ENCODE measurements around the gene MEDAG. TPM values are rescaled to one million over a fixed set of nuclear protein-coding genes. Genes with fewer than 3 reads are reported as not detected.

The MEDAG gene
- total RNA-seq, 6 donors from 2014 or later, result 1.4 to 12.1 (median 5.1) TPM; not detected in 1

GRCh38 chr13:30861836-30862467 lies 44.1 kb upstream of the MEDAG start:
- peaks cover 0 to 5% (median 2%) of the 10 kb centered on the region in 4 donors for H3K4me1 ChIP-seq
- H3K4me3 ChIP-seq, result no peak overlapping the region
- no peaks in the 10 kb centered on the region for H3K27me3 ChIP-seq
- ATAC-seq (ENCODE audit: low FRiP score in 2 of 2), result no peak
- no peaks in the 10 kb centered on the region for H3K36me3 ChIP-seq
- no peak overlapping the region for H3K27ac ChIP-seq
- no peak for TF ChIP-seq CTCF (IDR thresholded peaks at IDR 0.05)
- H3K9me3 ChIP-seq, result peaks cover 0 to 2% (median 0%) of the 10 kb centered on the region in 4 donors
- 98 to 99% methylated on average over 7 of the region's 7 CpGs for whole genome bisulfite sequencing, 2 donors
- no peak for DNase-seq

- Histone ChIP-seq H3K36me3 (no peaks in the 10 kb centered on the region), H3K27me3 (no peaks in the 10 kb centered on the region), H3K4me1 (peaks cover 0 to 5% (median 2%) of the 10 kb centered on the region in 4 donors), H3K9me3 (peaks cover 0 to 2% (median 0%) of the 10 kb centered on the region in 4 donors), H3K4me3 (no peak overlapping the region), H3K27ac (no peak overlapping the region)
- peak; percentile 36 to 74 for DNase-seq
- ATAC-seq (ENCODE audit: low FRiP score in 2 of 2), result peak in 1 of 2 donors; percentile 4
- TF ChIP-seq CTCF (IDR thresholded peaks at IDR 0.05) (no peak), EP300 (IDR thresholded peaks at IDR 0.05) (no peak), POLR2A (IDR thresholded peaks at IDR 0.05) (no peak), POLR2AphosphoS5 (IDR thresholded peaks at IDR 0.05) (no peak)
- WGBS, 2 donors, result 38 to 68% methylated on average over 10 to 17 of the region's 17 CpGs
These were observed 43.4 kb upstream of the MEDAG start for GRCh38 chr13:30862707-30863106.

GRCh38 chr13:30863231-30863630 lies 42.8 kb upstream of the MEDAG start:
- ATAC-seq (ENCODE audit: low FRiP score in 2 of 2) (no peak), DNase-seq (no peak)
- Histone ChIP-seq H3K27ac (no peak overlapping the region), H3K27me3 (no peaks in the 10 kb centered on the region), H3K4me1 (peaks cover 0 to 5% (median 2%) of the 10 kb centered on the region in 4 donors), H3K36me3 (no peaks in the 10 kb centered on the region), H3K4me3 (no peak overlapping the region), H3K9me3 (peaks cover 0 to 2% (median 0%) of the 10 kb centered on the region in 4 donors)
- TF ChIP-seq POLR2AphosphoS5 (IDR thresholded peaks at IDR 0.05) (no peak), POLR2A (IDR thresholded peaks at IDR 0.05) (no peak), EP300 (IDR thresholded peaks at IDR 0.05) (no peak), CTCF (IDR thresholded peaks at IDR 0.05) (no peak)
- WGBS, 2 donors, result 81 to 93% methylated on average over 8 of the region's 8 CpGs

- DNase-seq (no peak), ATAC-seq (ENCODE audit: low FRiP score in 2 of 2) (no peak)
- H3K4me1 ChIP-seq, result peaks cover 0 to 5% (median 2%) of the 10 kb centered on the region in 4 donors
- WGBS, 2 donors, result 94 to 97% methylated on average over 7 of the region's 7 CpGs
- no peak overlapping the region for H3K4me3 ChIP-seq
- H3K27ac ChIP-seq, result no peak overlapping the region
- no peaks in the 10 kb centered on the region for H3K27me3 ChIP-seq
- no peaks in the 10 kb centered on the region for H3K9me3 ChIP-seq
- TF ChIP-seq POLR2A (IDR thresholded peaks at IDR 0.05), result no peak
- no peak for TF ChIP-seq CTCF (IDR thresholded peaks at IDR 0.05)
- TF ChIP-seq POLR2AphosphoS5 (IDR thresholded peaks at IDR 0.05), result no peak
- no peak for TF ChIP-seq EP300 (IDR thresholded peaks at IDR 0.05)
- no peaks in the 10 kb centered on the region for H3K36me3 ChIP-seq
These were observed 42.3 kb upstream of the MEDAG start for GRCh38 chr13:30863796-30864195.
